Esophagus squamous epithelium (tissue), 4 donors: ENCODE results near the gene ACTR3.
"Not testable (repeated sequence)": the region's sequence is repeated elsewhere in the genome, so short reads cannot be mapped to it uniquely, and the experiment has no call there.

Source experiments
- POLR2A ChIP-seq, 4 donors: fragments of 450-650 bp; IDR thresholded peaks; one replicate each; pipeline ENCODE4 v1.6.1; 2017; ENCODE audit warnings: antibody characterized with exemption in 4 of 4, mild to moderate bottlenecking in 4 of 4, moderate library complexity in 3 of 4
- TF ChIP-seq, protein P1 (sequence below), 6 experiments: fragments of 450-650 bp in 4 of 6; fragments of 200-600 bp in 2 of 6; sonication (generic) in 2 of 6; IDR thresholded peaks; one replicate each; pipeline ENCODE4 v1.5.1; 2016 to 2019; ENCODE audit warnings: antibody characterized with exemption in 6 of 6, mild to moderate bottlenecking in 4 of 6, moderate library complexity in 4 of 6

DNA sequence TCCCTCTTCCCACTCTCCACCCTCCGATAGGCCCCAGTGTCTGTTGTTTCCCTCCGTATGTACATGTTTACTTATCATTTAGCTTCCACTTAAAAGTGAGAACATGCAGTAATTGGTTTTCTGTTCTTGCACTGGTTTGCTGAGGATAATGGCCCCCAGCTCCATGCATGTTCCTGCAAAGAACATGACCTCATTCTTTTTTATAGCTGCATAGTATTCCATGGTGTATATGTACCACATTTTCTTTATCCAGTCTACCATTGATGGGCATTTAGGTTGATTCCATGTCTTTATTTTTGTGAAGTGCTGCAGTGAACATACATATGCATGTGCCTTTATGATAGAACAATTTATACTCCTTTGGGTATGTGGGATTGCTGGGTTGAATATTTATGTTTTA lies 55.9 kb downstream of the ACTR3 start:
- TF ChIP-seq, protein P1, sequence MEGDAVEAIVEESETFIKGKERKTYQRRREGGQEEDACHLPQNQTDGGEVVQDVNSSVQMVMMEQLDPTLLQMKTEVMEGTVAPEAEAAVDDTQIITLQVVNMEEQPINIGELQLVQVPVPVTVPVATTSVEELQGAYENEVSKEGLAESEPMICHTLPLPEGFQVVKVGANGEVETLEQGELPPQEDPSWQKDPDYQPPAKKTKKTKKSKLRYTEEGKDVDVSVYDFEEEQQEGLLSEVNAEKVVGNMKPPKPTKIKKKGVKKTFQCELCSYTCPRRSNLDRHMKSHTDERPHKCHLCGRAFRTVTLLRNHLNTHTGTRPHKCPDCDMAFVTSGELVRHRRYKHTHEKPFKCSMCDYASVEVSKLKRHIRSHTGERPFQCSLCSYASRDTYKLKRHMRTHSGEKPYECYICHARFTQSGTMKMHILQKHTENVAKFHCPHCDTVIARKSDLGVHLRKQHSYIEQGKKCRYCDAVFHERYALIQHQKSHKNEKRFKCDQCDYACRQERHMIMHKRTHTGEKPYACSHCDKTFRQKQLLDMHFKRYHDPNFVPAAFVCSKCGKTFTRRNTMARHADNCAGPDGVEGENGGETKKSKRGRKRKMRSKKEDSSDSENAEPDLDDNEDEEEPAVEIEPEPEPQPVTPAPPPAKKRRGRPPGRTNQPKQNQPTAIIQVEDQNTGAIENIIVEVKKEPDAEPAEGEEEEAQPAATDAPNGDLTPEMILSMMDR (IDR thresholded peaks at IDR 0.05): not testable (repeated sequence)
- not testable (repeated sequence) for TF ChIP-seq POLR2A (IDR thresholded peaks at IDR 0.05)
